A673 (cell line): ENCODE measurements around the gene CTXND1. TPM values are rescaled to one million over a fixed set of nuclear protein-coding genes. Genes with fewer than 3 reads are reported as not detected.
A peak's percentile ranks its signal among the peaks of the same experiment; 100 is the strongest.

Source experiments
- BruUV-seq: library from RNA; stranded (reverse); fragments of 400-500 nt; replicated peaks from 2 replicates; lab custom pipeline; 2021; lab: Mats Ljungman, UMichigan
- CTCF ChIA-PET: fragments of 300-600 bp; sonication (Branson Sonifier 250); formaldehyde crosslinking; loops from one replicate; lab custom pipeline; 2022; ENCODE audit warnings: antibody characterized with exemption; lab: Charles Lee
- POLR2A ChIA-PET: fragments of 300-600 bp; sonication (Branson Sonifier 250); formaldehyde crosslinking; loops from one replicate; lab custom pipeline; 2022; ENCODE audit warnings: antibody characterized with exemption; ENCODE audit not compliant: low non-redundant PET; lab: Charles Lee
- DNase-seq: peaks from one replicate; pipeline ENCODE4 v3.0.0-alpha.2; 2015; ENCODE audit warnings: low spot score
- H3K27ac ChIP-seq: fragments of 200-600 bp; sonication (generic); 2 replicates; pipeline ENCODE4 v1.5.1; 2016; ENCODE audit warnings: mixed run types, low read depth, mild to moderate bottlenecking, mixed read lengths, antibody characterized with exemption, low read length; ENCODE audit not compliant: poor library complexity, severe bottlenecking
- H3K27me3 ChIP-seq: fragments of 200-600 bp; sonication (generic); replicated peaks from 2 replicates; pipeline ENCODE4 v1.6.1; 2017; ENCODE audit warnings: mixed run types, low read depth, mild to moderate bottlenecking, mixed read lengths, antibody characterized with exemption, low read length; ENCODE audit not compliant: insufficient read depth, poor library complexity
- H3K36me3 ChIP-seq: fragments of 200-600 bp; sonication (generic); 2 replicates; pipeline ENCODE4 v1.6.1; 2016; ENCODE audit warnings: mixed run types, mild to moderate bottlenecking, mixed read lengths, antibody characterized with exemption, low read length; ENCODE audit not compliant: insufficient read depth, poor library complexity, severe bottlenecking
- H3K4me1 ChIP-seq: fragments of 200-600 bp; sonication (generic); 2 replicates; pipeline ENCODE4 v1.6.1; 2017; ENCODE audit warnings: mixed run types, mild to moderate bottlenecking, mixed read lengths, antibody characterized with exemption, low read length; ENCODE audit not compliant: insufficient read depth, poor library complexity, severe bottlenecking
- H3K4me3 ChIP-seq: fragments of 200-600 bp; sonication (generic); 2 replicates; pipeline ENCODE4 v1.5.1; 2016; ENCODE audit warnings: low read depth, mixed run types, mild to moderate bottlenecking, mixed read lengths, low read length; ENCODE audit not compliant: poor library complexity, severe bottlenecking
- H3K9me3 ChIP-seq: fragments of 200-600 bp; sonication (generic); 2 replicates; pipeline ENCODE4 v1.6.1; 2016; ENCODE audit warnings: mixed run types, low read depth, mild to moderate bottlenecking, mixed read lengths, antibody characterized with exemption, low read length; ENCODE audit not compliant: poor library complexity, severe bottlenecking
- CTCF ChIP-seq: fragments of 300-800, 200-600 bp; sonication (generic); conservative IDR thresholded peaks from 2 replicates; pipeline ENCODE4 v1.5.1; 2017; ENCODE audit warnings: low read depth, mild to moderate bottlenecking, antibody characterized with exemption, low read length, moderate library complexity, mixed read lengths
- EZH2 ChIP-seq: fragments of 200-600 bp; sonication (generic); IDR thresholded peaks from 2 replicates; pipeline ENCODE4 v1.6.1; 2017; ENCODE audit warnings: borderline replicate concordance, low read depth, mild to moderate bottlenecking, mixed read lengths, antibody characterized with exemption, low read length; ENCODE audit not compliant: poor library complexity, severe bottlenecking
- intact Hi-C: fragments of 100-400 bp; cut with micrococcal nuclease; formaldehyde crosslinking; loops from one replicate; pipeline ENCODE4 v1.10.0; 2022; ENCODE audit not compliant: unreplicated experiment
- total RNA-seq: library from RNA; stranded (reverse); gene quantifications from 2 replicates; pipeline ENCODE4 v1.2.3, GENCODE V29; 2021

The CTXND1 gene
- total RNA-seq, 1 experiment from 2014 or later: not detected

GRCh38 chr15:80154336-80154735 lies 97.7 kb downstream of the CTXND1 start:
- intact Hi-C loops: no loop called here
- POLR2A ChIA-PET: no interaction called here

GRCh38 chr15:80153900-80154299 lies 98.1 kb downstream of the CTXND1 start:
- TF ChIP-seq EZH2 (no peak), CTCF (no peak)
- Histone ChIP-seq H3K27ac (no peak overlapping the region), H3K27me3 (no peaks in the 10 kb centered on the region), H3K9me3 (no peaks in the 10 kb centered on the region), H3K36me3 (no peaks in the 10 kb centered on the region), H3K4me3 (peak overlapping the region; percentile 67), H3K4me1 (peaks cover 4% of the 10 kb centered on the region)
- POLR2A ChIA-PET: no interaction called here
- no TSS peak for BruUV-seq
- no peak for DNase-seq
- intact Hi-C loops: no loop called here
- CTCF ChIA-PET: no interaction called here

More at GRCh38 chr15:80154336-80154735, 97.7 kb downstream of the CTXND1 start:
- no TSS peak for BruUV-seq
- no peak overlapping the region for H3K4me3 ChIP-seq
- no peak overlapping the region for H3K27ac ChIP-seq
- H3K9me3 ChIP-seq: no peaks in the 10 kb centered on the region
- CTCF ChIA-PET: no interaction called here
- no peak for DNase-seq
- TF ChIP-seq EZH2: no peak
- no peaks in the 10 kb centered on the region for H3K27me3 ChIP-seq
- no peaks in the 10 kb centered on the region for H3K36me3 ChIP-seq
- peaks cover 4% of the 10 kb centered on the region for H3K4me1 ChIP-seq

- Histone ChIP-seq H3K27ac (no peak within 1 kb of the TSS), H3K4me1 (peaks cover 4% of the 10 kb centered on the region), H3K27me3 (no peaks in the 10 kb centered on the region), H3K9me3 (no peaks in the 10 kb centered on the region), H3K4me3 (peak within 1 kb of the TSS; percentile 67), H3K36me3 (no peaks in the 10 kb centered on the region)
- BruUV-seq: no TSS peak
- DNase-seq: peak; percentile 42
- intact Hi-C loops: no loop called here
- CTCF ChIA-PET: interaction anchor here (0.7 kb wide), 1 partner anchor 24 kb away, joined by 12 read pairs; no protein-coding TSS in a partner anchor
- POLR2A ChIA-PET: no interaction called here
- TF ChIP-seq CTCF (no peak), EZH2 (no peak)
These were observed 98.8 kb downstream of the CTXND1 start, which contains the start of gene FAH for GRCh38 chr15:80152896-80153876. FAH (plus strand) TSS chr15:80152999; CDS start chr15:80153055, 56 bp downstream.
